ENCODE measurements around the gene TNPO3.
"Not testable (repeated sequence)": the region's sequence is repeated elsewhere in the genome, so short reads cannot be mapped to it uniquely, and the experiment has no call there.

Gene TNPO3

DNA sequence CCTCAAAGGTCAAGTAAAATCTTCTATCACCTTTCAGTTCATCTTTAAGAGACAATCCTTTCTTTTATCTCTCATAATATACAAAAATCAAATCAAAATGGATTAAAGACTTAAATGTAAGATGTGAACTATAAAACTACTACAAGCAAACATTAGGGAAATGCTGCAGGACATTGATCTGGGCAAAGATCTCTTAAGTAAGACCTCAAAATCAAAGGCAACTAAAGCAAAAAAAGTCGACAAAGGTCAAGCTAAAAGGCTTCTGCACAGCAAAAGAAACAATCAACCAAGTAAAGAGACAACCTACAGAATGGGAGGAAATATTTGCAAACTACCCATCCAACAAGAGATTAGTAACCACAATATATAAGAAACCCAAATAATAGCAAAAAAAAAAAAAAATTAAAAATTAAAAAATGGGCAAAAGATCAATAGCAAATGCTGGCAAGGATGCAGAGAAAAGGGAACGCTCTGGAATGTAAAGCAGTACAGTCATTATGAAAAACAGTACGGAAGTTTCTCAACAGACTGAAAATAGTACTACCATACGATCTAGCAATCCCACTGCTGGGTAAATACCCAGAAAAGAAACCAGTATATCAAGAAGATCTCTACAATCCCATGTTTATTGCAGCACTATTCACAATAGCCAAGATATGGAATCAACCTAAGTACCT is 41.7 kb downstream of the TNPO3 start:
- DNase-seq: no peak

DNA sequence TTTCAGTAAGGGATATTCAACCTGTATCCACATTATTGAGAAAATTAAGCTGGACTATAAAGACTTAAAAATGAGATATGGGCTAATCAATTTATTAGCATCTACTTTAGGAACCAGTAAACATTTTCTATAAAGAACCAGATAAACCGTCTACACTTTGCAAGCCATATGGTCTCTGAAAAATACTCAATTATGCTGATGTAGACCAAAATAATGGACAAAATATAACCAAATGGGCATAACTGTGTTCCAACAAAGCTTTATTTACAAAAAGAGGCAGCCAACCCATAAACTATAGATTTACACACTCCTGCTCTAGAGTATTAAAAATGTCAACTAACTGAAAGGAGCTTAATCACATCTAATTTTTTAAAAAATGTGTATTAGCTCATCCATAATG is 42.3 kb downstream of the TNPO3 start:
- DNase-seq: no peak

DNA sequence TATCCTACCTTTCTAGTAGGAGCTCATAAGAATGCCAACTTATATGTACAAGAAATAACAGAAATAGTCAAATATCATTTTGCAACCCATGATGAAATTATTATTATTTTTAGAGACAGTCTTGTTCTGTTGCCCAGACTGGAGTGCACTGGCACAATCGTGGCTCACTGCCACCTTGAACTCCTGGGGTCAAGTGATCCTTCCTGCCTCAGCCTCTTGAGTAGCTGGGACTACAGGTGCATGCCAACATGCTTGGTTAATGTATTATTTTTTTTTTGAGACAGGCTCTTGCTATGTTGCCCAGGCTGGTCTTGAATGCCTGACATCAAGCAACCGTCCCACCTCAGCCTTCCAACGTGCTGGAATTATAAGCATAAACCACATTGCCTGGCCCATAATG is 44.8 kb downstream of the TNPO3 start:
- no peak for DNase-seq

DNA sequence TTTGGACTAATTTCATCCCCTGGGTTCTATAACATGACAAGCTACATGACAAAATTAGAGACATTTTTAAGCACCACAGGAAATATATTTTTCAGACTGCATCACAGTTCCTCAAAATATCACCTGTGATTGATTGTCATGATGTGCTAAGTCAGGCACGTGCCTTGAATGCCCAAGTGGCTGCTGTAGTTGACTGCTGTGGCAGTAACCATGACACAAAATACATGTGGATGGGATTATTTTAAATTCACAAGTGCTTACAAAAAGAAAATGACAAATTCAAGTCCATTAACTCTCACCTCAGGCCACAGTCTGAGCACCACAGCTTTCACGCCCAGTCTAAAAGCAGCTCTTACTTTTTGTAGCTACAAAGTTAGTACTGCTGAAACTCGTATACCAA is 45.5 kb downstream of the TNPO3 start:
- DNase-seq: no peak

DNA sequence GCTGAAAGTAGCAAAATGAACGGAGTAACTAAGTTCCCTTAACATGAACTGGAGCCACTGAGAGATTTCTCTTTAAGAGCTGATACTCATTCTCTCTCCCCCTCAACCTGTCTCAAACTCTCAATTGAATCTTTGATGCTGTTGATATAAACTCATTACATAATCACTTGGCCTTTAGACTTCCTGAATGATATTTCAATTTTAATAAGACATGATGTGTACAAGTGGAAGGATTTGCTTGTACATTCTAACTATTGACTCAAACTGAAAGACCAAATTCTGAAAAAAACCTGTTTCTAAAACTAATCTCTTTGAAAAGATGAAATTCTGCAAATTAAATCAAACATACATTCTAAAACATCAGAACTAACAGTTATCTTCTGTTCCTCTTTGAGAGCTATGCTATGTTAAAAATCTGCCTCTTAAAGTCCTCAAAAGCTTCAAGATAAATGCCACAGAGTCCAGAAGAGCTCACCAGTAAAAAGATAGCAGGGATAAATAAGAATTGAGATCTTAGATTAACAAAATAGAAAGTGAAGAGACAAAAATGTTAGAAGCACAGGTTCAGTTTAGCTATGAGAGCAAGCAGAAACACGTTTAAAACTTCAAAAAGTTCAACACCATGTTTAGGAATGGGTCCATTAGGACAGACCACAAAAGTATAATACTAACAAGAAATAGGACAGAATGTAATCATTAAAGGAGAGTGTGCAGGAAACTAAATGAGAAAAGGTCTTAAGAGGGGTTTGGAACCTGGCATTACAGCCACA is 46.1 kb downstream of the TNPO3 start:
- no peak for DNase-seq

DNA sequence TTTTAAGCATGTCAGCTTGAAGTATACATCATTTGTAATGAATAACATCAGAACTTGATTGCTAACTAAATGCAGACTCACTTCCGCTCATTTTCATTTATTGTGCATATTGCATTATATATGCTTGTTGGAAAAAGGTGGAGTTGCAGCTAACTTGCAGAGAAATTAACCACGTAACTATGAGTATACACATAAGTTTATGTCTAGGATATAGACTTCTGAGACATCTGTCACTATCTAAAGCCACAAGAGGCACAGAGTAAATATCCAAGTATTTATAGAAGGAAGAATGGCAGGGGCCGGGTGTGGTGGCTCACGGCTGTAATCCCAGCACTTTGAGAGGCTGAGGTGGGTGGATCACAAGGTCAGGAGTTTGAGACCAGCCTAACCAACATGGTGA is 47.3 kb downstream of the TNPO3 start:
- no peak for DNase-seq

DNA sequence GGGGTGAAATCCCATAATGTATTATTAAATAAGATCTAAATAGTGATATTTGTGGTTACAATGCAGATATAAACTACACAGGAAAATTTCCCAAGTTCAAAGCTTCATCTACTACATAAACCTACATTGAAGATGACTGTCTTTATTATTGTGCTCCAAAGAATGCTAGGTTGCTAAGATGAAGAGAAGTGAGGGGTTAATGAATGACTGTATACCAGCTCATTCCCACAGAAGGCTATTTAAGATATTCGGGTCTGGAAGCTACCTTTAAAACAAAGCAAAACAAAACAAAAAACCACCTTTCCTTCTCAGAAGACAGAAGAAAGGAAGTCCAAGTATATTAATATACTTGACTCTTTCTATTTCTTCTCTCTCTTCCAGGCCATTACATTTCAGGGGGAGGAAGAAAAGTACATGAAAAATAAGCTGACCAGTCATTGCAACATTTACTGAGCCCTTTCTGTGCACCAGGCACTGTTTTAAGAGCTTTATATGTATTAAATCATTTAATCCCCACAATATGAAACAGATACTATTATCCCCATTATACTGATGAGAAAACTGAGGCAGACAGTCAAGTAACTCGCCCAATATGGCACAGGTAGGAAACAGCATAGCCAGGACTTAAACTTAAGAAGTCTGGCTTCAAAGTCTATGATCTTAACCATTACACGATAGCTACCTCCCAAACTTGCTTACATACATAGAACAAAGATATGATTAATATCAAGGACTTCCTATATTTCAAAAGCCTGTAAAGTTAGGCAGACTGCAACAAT is 48.1 kb downstream of the TNPO3 start:
- no peak for DNase-seq

DNA sequence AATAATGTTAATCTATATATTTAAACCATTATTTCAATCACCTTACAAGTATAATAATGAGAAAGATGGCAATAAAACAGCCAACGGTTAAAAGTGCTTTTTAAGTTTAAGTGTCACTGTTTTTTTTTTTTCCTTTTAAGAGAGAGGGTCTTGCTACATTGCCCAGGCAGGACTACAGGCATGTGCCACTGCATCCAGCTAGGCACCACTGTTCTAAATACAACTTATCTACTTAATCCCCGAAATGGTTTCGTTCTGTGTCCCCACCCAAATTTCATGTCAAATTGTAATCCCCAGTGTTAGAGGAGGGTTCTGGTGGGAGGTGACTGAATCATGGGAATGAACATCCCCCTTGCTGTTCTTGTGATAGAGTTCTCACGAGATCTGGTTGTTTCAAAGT is 49.7 kb downstream of the TNPO3 start:
- DNase-seq: no peak

DNA sequence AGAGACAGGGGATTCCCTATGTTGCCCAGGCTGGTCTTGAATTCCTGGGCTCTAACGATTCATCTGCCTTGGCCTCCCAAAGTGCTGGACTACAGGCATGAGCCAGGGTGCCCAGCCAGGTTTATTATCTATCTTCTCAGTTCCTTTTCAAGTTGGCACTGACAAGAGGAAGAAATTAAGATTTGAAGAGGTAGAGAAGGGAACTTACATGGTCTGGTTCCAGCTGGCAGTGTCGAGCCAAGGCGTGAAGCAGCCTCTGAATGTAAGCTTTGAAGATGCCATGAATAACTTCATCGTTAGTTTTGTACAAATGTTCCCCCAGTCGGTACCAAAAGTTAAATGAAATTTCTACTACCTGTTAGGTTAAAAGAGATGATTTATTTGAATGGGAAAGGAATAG is 57.7 kb downstream of the TNPO3 start:
- DNase-seq: no peak

DNA sequence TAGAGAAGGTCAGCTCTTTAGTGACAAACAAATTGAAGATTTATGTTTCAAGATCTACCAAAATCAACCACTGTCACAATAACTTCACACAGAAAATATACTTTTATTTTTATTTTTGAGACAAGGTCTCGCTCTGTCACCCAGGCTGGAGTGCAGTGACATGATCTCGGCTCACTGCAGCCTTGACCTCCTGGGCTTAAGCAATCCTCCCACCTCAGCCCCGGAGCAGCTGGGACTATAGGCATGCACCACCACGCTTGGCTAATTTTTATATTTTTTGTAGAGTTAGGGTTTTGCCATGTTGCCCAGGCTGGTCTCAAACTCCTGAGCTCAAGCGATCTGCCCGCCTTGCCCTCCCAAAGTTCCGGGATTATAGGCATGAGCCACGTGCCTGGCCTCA is 60.4 kb downstream of the TNPO3 start:
- not testable (repeated sequence) for DNase-seq

DNA sequence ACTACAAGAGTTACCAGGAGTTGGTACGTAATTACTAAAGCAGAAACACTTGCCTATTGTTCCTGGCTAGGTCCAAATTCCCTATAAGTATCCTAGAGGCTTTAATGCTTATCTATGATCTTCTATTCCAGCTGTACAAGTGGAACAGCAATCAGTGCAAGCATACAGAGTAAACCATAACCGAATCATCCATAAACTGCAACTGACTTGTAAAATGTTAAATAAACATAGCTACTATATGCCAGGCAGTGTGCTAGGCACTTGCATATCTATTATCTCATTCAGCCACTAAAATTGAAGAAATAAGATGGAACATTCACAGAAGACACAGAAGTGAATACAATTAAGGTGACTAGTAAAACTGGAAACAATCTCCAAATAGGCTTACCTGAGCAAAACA is 61.5 kb downstream of the TNPO3 start:
- DNase-seq: no peak

DNA sequence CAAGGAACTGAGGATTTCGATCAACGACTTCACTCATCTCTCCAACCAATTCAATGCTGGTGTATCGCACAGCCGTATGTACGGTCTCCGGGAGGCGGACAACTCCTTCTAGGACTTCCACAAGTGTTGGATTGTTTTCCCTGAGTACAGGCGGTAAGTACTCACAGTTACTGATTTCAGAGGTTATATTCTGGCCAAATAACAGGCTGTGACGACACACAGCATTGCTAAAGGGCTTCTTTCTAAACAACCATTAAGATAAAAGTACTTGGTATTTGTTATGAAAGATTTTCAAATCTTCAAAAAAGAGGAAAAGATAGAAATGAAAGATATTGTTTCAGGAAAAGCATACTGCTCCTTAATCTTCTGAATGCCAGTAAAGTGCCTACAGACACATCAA is 65.0 kb downstream of the TNPO3 start:
- DNase-seq: no peak

DNA sequence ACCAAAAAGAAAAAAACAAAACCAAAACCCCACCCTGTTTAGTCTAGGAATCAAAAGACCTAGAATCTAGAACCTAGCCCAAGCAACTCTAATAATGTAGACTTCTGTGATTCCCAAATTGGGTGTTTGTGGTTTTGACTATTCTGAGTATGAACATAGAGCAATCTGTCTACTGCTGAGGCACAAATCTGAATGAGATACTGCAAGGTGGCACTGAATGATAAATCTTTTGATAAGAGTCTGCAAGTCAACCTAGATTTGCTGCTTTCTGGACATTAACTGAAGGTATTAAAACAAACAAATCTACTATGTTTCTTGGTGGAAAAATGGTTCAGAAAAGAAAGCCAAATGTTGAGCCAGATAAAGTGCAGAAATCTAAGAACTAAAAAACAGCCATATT is 66.5 kb downstream of the TNPO3 start:
- DNase-seq: no peak

DNA sequence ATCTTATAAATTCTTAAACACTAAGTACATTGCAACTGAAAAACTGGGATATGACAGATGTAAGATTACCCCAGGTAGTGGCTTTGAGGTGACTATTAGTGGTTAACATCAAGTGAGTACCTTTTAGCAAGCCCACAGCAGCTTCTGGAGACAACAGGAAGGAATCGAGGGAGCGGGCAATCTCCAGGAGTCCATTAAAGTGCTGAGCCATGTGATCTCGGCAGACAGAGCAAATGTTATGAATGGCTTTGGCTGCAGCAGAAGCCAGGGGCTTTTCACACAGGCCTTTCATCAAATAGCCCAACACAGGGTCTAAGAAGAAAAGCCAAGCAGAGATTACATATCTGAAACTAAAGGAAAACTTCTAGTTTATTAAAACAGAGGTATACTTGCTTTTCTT is 68.3 kb downstream of the TNPO3 start:
- no peak for DNase-seq

DNA sequence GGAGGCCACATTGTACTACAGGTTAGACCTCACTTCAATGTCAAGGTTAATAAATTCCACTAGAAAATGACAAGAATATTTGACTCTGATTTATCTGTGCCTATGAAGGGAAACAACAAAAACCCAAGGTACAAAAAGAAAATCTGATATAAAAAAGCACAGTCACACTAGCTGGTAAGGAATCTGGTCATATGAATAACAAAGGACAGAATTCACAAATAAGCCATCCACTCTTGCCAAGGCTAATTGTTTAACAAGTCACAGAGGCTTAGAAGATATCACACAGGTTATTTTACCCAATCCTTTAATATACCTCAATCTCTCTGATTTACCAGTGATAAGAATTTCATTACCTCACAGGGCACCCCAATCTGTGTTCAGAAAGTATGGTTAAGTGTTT is 69.3 kb downstream of the TNPO3 start:
- no peak for DNase-seq

DNA sequence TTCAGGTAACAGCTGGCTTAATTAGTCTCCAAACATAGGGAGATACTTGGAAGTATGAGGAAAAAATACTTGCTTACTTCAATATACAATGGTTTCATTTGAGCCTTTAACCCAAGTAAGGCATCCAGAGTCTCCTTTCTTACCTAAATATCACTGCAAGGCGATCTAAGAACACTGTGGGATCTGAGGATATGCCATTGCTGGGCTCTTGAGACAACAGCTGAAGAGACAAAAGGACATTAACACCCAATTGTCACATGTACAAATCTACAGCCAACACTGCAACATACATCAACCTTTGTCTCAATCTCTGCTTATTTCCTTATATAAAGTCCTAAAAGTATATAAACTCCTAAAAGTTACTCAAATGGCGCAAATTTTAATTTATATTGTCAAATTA is 72.8 kb downstream of the TNPO3 start:
- no peak for DNase-seq

DNA sequence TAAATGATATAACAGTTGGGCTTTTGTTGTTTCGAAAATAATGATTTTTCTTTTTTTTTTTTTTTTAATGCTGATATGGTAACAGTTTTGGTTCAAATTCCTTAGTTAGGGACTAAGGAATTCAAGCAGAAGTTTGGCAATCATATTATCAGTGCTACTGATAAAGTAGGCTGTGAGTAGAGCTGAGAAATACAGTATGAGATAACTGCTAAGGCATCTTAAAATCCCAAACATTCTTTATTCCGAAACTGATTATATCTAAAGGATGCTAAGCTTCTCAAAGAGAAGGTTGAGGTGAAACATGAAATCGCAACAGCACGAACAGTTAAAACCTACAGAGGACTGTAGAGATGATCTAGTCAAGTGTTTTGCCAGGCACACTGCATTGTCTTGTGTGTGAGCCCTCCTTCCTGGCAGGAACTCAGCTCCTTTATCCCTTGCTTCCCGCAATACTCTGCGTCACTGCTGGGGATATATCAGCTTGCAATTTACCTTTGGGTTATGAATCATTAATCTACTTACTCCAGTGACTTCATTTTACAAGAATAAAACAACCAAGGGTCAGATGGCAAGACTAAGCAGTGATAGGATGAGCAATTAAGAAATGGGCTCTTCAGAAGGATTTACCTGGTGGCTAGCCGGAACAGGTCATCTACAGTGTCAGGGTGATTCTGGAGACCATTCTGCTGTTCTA is 80.5 kb downstream of the TNPO3 start:
- DNase-seq: no peak

DNA sequence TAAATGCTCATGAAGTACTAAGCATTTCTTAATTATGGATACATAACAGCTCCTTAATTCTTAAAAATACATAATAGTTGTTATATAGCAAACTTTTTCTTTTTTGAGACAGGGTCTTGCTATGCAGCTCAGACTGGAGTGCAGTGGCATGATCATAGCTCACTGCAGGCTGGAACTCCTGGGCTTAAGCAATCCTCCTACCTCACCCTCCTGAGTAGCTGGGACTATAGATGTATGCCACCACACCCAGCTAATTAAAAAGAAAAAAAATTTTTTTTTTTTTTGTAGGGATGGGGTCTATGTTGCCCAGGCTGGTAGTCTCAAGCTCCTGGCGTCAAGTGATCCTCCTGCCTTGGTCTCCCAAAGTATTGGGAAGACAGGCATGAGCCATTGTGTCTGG is 86.3 kb downstream of the TNPO3 start:
- DNase-seq: no peak

DNA sequence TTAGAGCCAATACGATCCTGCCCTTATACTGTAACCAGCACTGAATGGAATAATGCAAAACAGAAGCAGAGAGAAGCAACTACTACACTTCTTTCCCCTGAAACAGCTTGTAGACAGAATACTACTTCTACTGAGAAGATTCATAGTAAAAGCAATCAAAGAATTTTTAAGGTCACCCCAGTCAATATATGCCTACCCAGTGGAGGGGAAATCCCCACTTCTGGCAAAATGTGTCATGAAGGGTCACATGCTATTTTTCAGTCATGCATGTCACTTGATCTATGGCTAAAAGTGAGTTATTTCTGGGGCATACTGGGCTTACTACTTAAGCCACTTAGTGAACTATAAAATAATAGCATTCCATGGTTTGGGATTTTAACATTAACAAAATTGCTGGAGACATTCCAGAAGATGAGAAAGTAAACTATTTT is 91.6 kb downstream of the TNPO3 start:
- peak; percentile 48 for DNase-seq

DNA sequence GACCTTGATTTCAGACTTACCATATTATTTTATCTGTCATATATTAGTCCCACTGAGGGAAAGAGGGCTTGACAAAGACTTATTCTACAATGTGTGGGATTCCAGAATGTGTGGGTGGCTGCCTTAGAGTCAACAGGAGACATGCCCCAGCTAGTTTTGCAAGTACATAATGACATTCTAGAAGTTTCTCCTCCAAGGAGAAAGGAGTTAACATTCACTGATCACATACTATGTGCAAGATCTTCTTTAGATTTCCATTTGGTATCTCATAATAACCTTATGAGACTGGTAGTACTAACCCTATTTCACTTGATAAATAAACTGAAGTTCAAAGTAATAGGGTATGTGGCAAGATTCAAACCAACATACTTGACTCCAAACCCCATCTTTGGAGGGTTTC is 92.0 kb downstream of the TNPO3 start:
- no peak for DNase-seq

DNA sequence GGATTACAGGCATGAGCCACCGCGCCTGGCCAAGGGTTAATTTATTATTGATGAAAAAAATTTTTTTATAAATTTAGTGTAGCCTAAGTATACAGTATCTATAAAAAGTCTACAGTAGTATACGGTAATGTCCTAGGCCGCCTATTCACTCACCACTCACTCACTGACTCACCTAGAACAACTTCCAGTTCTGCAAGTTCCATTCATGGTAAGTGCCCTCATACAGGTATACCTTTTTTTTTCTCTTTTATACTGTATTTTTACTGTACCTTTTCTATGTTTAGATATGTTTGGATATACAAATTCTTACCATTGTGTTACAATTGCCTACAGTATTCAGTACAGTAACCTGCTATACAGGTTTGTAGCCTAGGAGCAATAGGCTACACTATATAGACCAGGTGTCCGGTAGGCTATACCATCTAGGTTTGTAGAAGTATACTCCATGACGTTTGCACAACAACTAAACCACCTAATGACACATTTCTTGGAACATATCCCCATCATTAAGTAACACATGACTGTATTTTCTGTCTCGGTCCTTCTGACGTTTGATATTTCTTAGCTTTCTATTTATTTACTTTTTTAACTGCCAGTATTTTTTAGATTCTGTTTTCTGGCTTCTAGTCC is 93.8 kb downstream of the TNPO3 start:
- no peak for DNase-seq

DNA sequence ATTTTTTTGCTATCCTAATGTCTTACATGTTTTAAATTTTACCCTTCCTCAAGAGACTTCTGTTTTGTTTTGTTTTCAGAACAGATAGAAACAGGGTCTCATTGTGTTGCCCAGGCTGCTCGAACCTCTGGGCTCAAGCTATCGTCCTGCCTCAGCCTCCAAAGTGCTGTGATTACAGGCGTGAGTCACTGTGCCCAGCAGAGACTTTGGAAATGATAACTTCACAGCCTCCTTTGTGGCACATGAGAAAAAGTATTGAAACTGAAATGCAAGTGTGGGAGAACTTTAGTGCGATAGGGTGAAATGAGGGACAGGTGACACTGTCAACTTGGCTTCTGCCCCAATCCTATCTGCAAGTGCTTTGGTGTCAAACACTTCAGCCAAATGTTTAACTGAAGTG is 95.6 kb downstream of the TNPO3 start:
- DNase-seq: no peak

DNA sequence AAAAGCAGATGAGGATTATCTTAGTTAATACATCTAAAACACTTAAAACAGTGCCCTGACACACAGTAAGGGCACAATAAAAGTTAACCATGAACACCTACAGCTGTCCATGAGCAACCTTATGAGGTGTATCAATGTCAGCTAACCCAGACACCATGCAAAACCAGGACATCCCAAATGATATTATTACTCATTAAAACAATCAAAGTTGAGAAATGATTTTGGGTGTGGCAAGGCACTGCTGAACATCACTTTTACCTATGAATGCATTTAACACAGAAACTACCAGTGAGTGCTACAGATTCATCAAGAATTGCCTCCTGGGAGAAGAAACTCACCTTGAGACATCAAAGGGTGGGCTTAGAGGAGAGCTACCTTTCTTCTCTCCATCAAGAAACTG is 98.9 kb downstream of the TNPO3 start:
- no peak for DNase-seq
